A549 treated with GW870086 at 1 μM for 4 hours (cell line): ENCODE measurements around the gene MECP2. TPM values are rescaled to one million over a fixed set of nuclear protein-coding genes. Genes with fewer than 3 reads are reported as not detected.

ENCODE experiments used
- total RNA-seq: library from RNA; stranded (reverse); fragments of 200-300 nt; extraction: Qiagen RNA extraction; gene quantifications from 5 replicates; pipeline ENCODE4 v1.2.3, GENCODE V29; 2022; ENCODE audit warnings: low read depth

Gene MECP2
- total RNA-seq: 17.6 to 22.6 TPM (median 18.4 TPM) in 5 replicates

DNA sequence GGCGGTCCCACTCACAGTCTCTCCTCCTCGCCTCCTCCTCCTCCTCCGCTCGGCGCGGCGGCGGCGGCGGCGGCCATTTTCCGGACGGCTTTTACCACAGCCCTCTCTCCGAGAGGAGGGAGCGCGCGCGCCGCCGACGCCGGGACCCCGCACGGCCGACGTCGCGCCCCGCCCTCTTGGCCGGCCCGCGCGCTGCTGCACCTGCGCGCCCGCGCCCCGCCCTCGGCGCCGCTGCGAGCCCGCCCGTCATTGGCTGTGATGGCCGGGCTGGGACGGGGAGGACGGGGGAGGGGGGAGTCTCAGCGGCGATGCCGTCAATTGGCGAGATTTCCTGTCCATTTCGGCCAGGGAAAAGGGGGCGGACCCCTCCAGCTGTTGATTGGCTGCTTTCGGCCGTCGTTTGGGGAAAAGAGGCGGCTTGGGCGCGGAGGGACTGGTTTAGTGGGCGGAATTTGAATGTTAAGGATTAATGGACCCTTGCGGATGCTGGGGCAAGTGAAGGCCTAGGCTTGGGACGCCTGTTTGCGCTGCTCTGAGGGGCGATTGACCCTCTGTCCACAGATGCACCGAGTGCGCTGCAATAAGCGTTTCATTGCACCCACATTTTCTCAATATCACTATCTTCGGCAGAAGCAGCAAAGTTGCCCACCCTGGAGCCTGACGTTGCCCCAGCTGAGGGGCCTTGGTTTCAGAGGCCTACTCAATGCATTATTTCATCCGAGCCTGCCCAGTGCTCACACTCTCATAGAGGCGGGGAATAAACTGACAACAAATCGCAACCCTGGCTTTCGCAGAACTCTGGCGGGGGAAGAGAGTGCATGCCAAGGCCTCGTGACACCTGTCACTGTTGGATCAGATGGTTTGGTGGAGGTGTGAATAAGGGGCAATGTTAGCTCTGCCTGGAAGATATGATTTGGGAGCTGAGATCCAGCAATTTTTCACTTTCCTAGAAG is at the start of gene MECP2:
Gene MECP2, minus strand, starts transcription at position 129 of the 953 bp plus-strand sequence.

DNA sequence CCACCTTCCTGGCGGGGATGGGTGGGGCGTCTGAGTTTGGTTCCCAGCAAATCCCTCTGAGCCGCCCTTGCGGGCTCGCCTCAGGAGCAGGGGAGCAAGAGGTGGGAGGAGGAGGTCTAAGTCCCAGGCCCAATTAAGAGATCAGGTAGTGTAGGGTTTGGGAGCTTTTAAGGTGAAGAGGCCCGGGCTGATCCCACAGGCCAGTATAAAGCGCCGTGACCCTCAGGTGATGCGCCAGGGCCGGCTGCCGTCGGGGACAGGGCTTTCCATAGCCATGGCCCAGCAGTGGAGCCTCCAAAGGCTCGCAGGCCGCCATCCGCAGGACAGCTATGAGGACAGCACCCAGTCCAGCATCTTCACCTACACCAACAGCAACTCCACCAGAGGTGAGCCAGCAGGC is 46.5 kb upstream of the MECP2 start, which contains the start of gene OPN1LW:
Gene OPN1LW, plus strand, starts transcription at position 234 of the 400 bp plus-strand sequence. Its CDS starts 41 bp downstream, at position 275.

DNA sequence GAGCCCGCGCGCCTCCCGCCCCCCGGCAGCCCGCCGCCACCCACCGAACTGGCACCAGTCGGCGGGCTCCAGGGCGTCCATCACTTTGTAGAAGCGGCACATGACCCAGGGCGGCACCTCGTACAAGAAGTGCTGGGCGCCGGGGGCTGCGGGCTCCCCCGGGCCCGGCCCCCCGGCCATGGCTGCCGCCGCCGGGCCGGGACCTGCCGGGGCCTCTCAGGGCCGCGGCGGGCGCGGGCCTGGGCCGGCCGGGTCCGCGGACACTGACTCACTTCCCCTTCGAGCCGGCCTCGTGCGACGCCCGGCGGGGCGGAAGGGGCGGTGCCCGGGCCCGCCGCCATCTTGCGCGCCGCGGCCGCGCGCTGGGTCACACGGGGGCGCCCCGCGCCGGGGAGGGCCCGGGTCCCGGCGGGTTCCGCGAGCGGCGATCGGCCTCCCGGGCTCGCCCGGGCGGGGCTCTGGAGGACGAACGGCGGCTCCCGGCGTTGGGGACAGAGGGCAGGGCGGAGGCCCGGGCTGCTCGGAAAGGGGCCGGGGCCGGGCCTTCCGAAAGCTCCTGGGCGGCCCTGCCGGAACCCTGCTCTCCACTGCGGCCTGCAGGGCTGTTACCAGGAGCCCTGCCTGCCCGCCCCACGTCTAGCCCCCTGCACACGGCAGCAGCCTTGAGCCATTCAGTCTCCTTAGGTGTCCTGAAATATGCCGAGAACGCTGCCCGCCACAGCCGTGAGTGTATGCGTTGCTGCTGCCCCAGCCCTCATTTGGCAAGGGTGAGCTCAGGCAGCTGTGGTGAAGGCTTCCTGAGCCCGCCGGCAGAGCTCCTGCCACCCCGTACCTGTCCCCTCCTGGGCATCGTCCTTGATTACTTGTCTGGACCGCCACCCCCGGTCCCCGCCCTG is 77.6 kb downstream of the MECP2 start, which contains the start of gene IRAK1:
Gene IRAK1, minus strand, starts transcription at position 270 of the 896 bp plus-strand sequence. Its CDS starts 90 bp downstream, at position 180.

DNA sequence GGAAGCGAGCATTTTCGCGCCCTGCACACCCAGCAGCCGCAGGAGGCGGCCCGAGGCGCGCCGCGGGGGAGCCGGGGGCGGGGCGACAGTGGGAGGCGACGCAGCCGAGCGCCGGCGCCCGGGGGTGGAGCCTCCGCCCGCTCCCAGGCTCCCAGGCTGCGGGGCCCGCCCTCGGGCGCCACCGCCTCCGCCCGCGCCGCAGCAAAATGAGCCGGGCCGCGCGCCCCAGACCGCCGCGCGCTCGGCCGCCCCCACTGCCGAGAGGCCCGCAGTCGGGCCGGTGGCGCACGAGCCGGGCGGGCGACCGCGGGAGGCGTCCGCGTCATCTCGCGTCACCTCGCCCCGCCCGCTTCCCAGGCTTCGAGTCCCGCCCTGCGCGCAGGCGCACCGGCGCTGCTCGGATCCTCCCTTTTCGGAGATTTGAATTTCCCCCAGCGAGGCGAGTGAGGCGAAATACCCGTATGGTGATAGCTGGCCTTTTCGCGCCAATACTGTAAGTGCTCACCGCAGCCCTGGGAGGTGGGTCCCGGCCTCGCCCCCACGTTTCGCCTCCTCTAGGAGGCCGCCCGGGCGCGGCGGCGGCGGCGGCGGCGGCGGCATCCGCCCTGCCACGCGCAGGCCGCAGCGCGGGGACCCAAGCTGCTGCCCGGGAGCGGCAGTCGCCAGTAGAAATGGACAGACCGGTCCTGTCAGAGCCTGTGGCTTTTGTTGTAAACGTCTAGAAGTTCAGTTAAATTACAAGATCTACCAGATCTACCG is 125.0 kb downstream of the MECP2 start, which contains the start of gene TMEM187:
Gene TMEM187, plus strand, starts transcription at position 387 of the 759 bp plus-strand sequence. CDS start 9,309 bp downstream, outside the sequence.

Other genes starting within 250 kb of the MECP2 start
- gene L1CAM, start 211.5 kb downstream of the MECP2 start, total RNA-seq: 16.7 to 20.3 TPM (median 17.5 TPM) in 5 replicates
- gene AVPR2, start 193.0 kb downstream of the MECP2 start, total RNA-seq: not detected in 5 replicates
- gene ARHGAP4, start 171.5 kb downstream of the MECP2 start, total RNA-seq: 0.80 to 2.0 TPM (median 1.2 TPM) in 5 replicates
- 194 to 251 TPM (median 220 TPM) in 5 replicates for gene NAA10, start 162.7 kb downstream of the MECP2 start, total RNA-seq
- 0.09 to 0.29 TPM (median 0.14 TPM) in 4 of 5 replicates, not detected in the other for gene RENBP, start 153.1 kb downstream of the MECP2 start, total RNA-seq
- 32.7 to 37.9 TPM (median 37.7 TPM) in 5 replicates for gene HCFC1, start 125.9 kb downstream of the MECP2 start, total RNA-seq
- 4.8 to 7.7 TPM (median 6.3 TPM) in 5 replicates for gene TMEM187, start 125.0 kb downstream of the MECP2 start, total RNA-seq
- gene IRAK1, start 77.8 kb downstream of the MECP2 start, total RNA-seq: 196 to 229 TPM (median 217 TPM) in 5 replicates
- gene OPN1LW, start 46.5 kb upstream of the MECP2 start, total RNA-seq: not detected in 5 replicates
- gene OPN1MW, start 84.9 kb upstream of the MECP2 start, total RNA-seq: not detected in 5 replicates
- not detected in 5 replicates for gene OPN1MW2, start 122.0 kb upstream of the MECP2 start, total RNA-seq
- not detected in 5 replicates for gene OPN1MW3, start 159.9 kb upstream of the MECP2 start, total RNA-seq
- gene TEX28, start 197.4 kb upstream of the MECP2 start, total RNA-seq: 0.09 TPM in 1 of 5 replicates, not detected in the others
- 0.10 to 0.19 TPM (median 0.17 TPM) in 3 of 5 replicates, not detected in the others for gene TKTL1, start 198.1 kb upstream of the MECP2 start, total RNA-seq